K562 (cell line): Measurements from ENCODE around the gene THOC5. TPM values are rescaled to one million over a fixed set of nuclear protein-coding genes. Genes with fewer than 3 reads are reported as not detected.

ENCODE experiments used
- ATAC-seq: fragments of 200-7000 bp; cut with Tn5 transposase; 3 replicates; pipeline ENCODE4 v1.9.1; 2020; ENCODE audit warnings: moderate library complexity
- BruUV-seq: library from RNA; stranded (reverse); fragments of 400-500 nt; replicated peaks from 2 replicates; lab custom pipeline; 2021; lab: Mats Ljungman, UMichigan
- CTCF ChIA-PET: fragments of 300-600 bp; formaldehyde crosslinking; extraction: SDS; loops from one replicate; lab custom pipeline; 2021; ENCODE audit warnings: low intra/inter-chr PET ratio; lab: Yijun Ruan, JAX
- POLR2A ChIA-PET: fragments of 300-600, 350-650 bp; sonication (Branson Sonifier 250); formaldehyde crosslinking; extraction: SDS; loops from one replicate; lab custom pipeline; 2021; ENCODE audit warnings: antibody characterized with exemption, inconsistent platforms; lab: Yijun Ruan, JAX
- DNase-seq, 4 experiments: peaks; one replicate each; pipeline versions ENCODE4 v3.0.0 to v3.0.0-alpha.2; 2011 to 2018; ENCODE audit warnings: low spot score in 3 of 4, mixed read lengths in 3 of 4; ENCODE audit errors: extremely low read depth in 1 of 4
- FAIRE-seq: peaks from 2 replicates; lab custom pipeline; 2011; peaks lifted over from hg19 to GRCh38; lab: Jason Lieb, UNC
- H2AFZ ChIP-seq: 2 replicates; pipeline ENCODE4 v1.6.0; 2011; ENCODE audit warnings: low read depth, low read length, control low read depth, inconsistent platforms
- H3K27ac ChIP-seq: fragments of 200-600 bp; 3 replicates; pipeline ENCODE4 v1.8.0; 2011; ENCODE audit warnings: low read depth, mild to moderate bottlenecking, control low read depth, inconsistent platforms, low read length, moderate library complexity, mixed read lengths; ENCODE audit errors: extremely low read depth
- H3K27me3 ChIP-seq, 2 experiments: fragments of 300-600 bp in 1 of 2; 2 replicates in 1 of 2; 3 replicates in 1 of 2; pipeline versions ENCODE4 v1.6.0 to v1.8.0; 2011; ENCODE audit warnings: inconsistent platforms in 2 of 2, low read length in 2 of 2, mild to moderate bottlenecking in 1 of 2, mixed read lengths in 1 of 2, moderate library complexity in 1 of 2; ENCODE audit not compliant: control insufficient read depth in 2 of 2, insufficient read depth in 2 of 2
- H3K36me3 ChIP-seq: fragments of 300-600 bp; 3 replicates; pipeline ENCODE4 v1.8.0; 2011; ENCODE audit warnings: mild to moderate bottlenecking, low read length, inconsistent platforms; ENCODE audit not compliant: control insufficient read depth, insufficient read depth
- H3K4me1 ChIP-seq, 2 experiments: fragments of 200-600 bp in 1 of 2; replicated peaks in 1 of 2; 2 replicates in 1 of 2; 3 replicates in 1 of 2; pipeline versions ENCODE4 v1.5.1 to v1.8.0; 2011; ENCODE audit warnings: inconsistent platforms in 2 of 2, low read length in 2 of 2, mild to moderate bottlenecking in 1 of 2, mixed read lengths in 1 of 2, moderate library complexity in 1 of 2; ENCODE audit not compliant: control insufficient read depth in 2 of 2, insufficient read depth in 2 of 2
- H3K4me2 ChIP-seq: 2 replicates; pipeline ENCODE4 v1.6.1; 2011; ENCODE audit warnings: low read length, control low read depth, inconsistent platforms, mixed read lengths; ENCODE audit not compliant: insufficient read depth
- H3K4me3 ChIP-seq: fragments of 200-600 bp; sonication (generic), shearing (Covaris generic); 2 replicates; pipeline ENCODE4 v1.5.1; 2016; ENCODE audit warnings: control low read depth, inconsistent platforms
- H3K79me2 ChIP-seq: fragments of 200-600 bp; 3 replicates; pipeline ENCODE4 v1.8.0; 2011; ENCODE audit warnings: low read length, inconsistent platforms; ENCODE audit not compliant: control insufficient read depth, insufficient read depth
- H3K9ac ChIP-seq, 2 experiments: 2 replicates each; pipeline versions ENCODE4 v1.6.0 to v1.6.1; 2011; ENCODE audit warnings: low read depth in 2 of 2, low read length in 2 of 2, control low read depth in 1 of 2, inconsistent platforms in 1 of 2, mild to moderate bottlenecking in 1 of 2, mixed read lengths in 1 of 2; ENCODE audit not compliant: insufficient read depth in 1 of 2
- H3K9me1 ChIP-seq: one replicate; pipeline ENCODE4 v1.6.0; 2011; ENCODE audit warnings: inconsistent platforms, mild to moderate bottlenecking, low read length, moderate library complexity; ENCODE audit not compliant: control insufficient read depth, insufficient read depth
- H3K9me3 ChIP-seq: replicated peaks from 2 replicates; pipeline ENCODE4 v1.5.1; 2011; ENCODE audit warnings: low read depth, low read length, inconsistent platforms; ENCODE audit not compliant: control insufficient read depth, insufficient read depth
- H4K20me1 ChIP-seq: replicated peaks from 2 replicates; pipeline ENCODE4 v1.6.1; 2011; ENCODE audit warnings: low read length, inconsistent platforms, mixed read lengths; ENCODE audit not compliant: control insufficient read depth, insufficient read depth
- ADNP ChIP-seq: fragments of 200-800 bp; sonication (Bioruptor generic); IDR thresholded peaks from 2 replicates; pipeline ENCODE4 v1.6.1; 2016; ENCODE audit warnings: missing genetic modification characterization, missing compliant biosample characterization
- CAMTA2 ChIP-seq: fragments of 250-450 bp; sonication (Bioruptor Pico); conservative IDR thresholded peaks from 2 replicates; pipeline ENCODE4 v1.5.1; 2022
- HMBOX1 ChIP-seq: sonication (generic); IDR thresholded peaks from 2 replicates; pipeline ENCODE4 v1.6.1; 2016
- HNRNPLL ChIP-seq: fragments of 200-400 bp; formaldehyde crosslinking; IDR thresholded peaks from 2 replicates; pipeline ENCODE4 v1.6.1; 2017; ENCODE audit warnings: low read length, low read depth, mild to moderate bottlenecking; ENCODE audit not compliant: poor library complexity, severe bottlenecking
- MXD1 ChIP-seq: fragments of 250-450 bp; sonication (Bioruptor Pico); IDR thresholded peaks from 2 replicates; pipeline ENCODE4 v1.8.0; 2021; ENCODE audit warnings: borderline replicate concordance, mild to moderate bottlenecking, moderate library complexity; ENCODE audit not compliant: poor library complexity, severe bottlenecking
- RHOXF2B ChIP-seq: fragments of 250-450 bp; sonication (Bioruptor Pico); conservative IDR thresholded peaks from 2 replicates; pipeline ENCODE4 v1.5.1; 2021
- SMAD3 ChIP-seq: fragments of 450-650 bp; formaldehyde crosslinking; conservative IDR thresholded peaks from 2 replicates; pipeline ENCODE4 v1.4.0; 2020; ENCODE audit warnings: mild to moderate bottlenecking
- TFAP4 ChIP-seq: sonication (generic); formaldehyde crosslinking; IDR thresholded peaks from 2 replicates; pipeline ENCODE4 v1.8.0; 2022; ENCODE audit warnings: missing genetic modification reagents, mild to moderate bottlenecking, moderate library complexity, borderline replicate concordance
- ZNF311 ChIP-seq: fragments of 250-450 bp; sonication (Bioruptor Pico); IDR thresholded peaks from 2 replicates; pipeline ENCODE4 v1.4.0; 2020; ENCODE audit warnings: mild to moderate bottlenecking, moderate library complexity
- ZNF41 ChIP-seq: fragments of 250-450 bp; sonication (Bioruptor Pico); conservative IDR thresholded peaks from 2 replicates; pipeline ENCODE4 v1.4.0; 2020; ENCODE audit warnings: mild to moderate bottlenecking
- ZNF740 ChIP-seq, 3 experiments: fragments of 200-800 bp in 1 of 3; sonication (Bioruptor generic) in 1 of 3; sonication (generic) in 1 of 3; formaldehyde crosslinking in 1 of 3; IDR thresholded peaks; 2 replicates each; pipeline versions ENCODE4 v1.6.1 to v1.8.0; 2016 to 2022; ENCODE audit warnings: mild to moderate bottlenecking in 2 of 3, missing compliant biosample characterization in 2 of 3, missing genetic modification characterization in 2 of 3, missing genetic modification reagents in 1 of 3
- WGBS: fragments of 100-300 bp; shearing (Covaris generic); methylation state at CpG from one replicate; pipeline ENCODE4 v1.1.6; 2016; ENCODE audit warnings: low coverage, mixed read lengths; ENCODE audit not compliant: insufficient coverage; ENCODE audit errors: missing lambda C conversion rate; 5-methylcytosine and 5-hydroxymethylcytosine counted together
- in situ Hi-C: fragments of 300-500 bp; cut with MboI; formaldehyde crosslinking; loops from 4 replicates; pipeline ENCODE4 v1.15.0; 2018; ENCODE audit warnings: inconsistent platforms, mixed read lengths
- intact Hi-C: fragments of 100-400 bp; cut with micrococcal nuclease; formaldehyde crosslinking; loops from 2 replicates; pipeline ENCODE4 v1.14.2; 2022
- polyA plus RNA-seq, 8 experiments: library from polyadenylated mRNA; depleted of rRNA in 4 of 8; stranded (reverse) in 5 of 8; unstranded in 3 of 8; fragments of >200 nt; fragmentation: Nextera tagmentation in 2 of 8; fragmentation: Illumina TruSeq in 1 of 8; extraction: Ambion mirVana in 2 of 8; extraction: Trizol in 1 of 8; gene quantifications; 2 replicates each; pipeline versions ENCODE4 v1.2.1 to v1.2.3, GENCODE V29; 2011 to 2014; ENCODE audit warnings: inconsistent platforms in 1 of 8, missing spikeins in 1 of 8
- total RNA-seq, 7 experiments: library from RNA; depleted of rRNA in 6 of 7; stranded (reverse); fragments of >200 nt in 6 of 7; fragmentation: Illumina TruSeq in 2 of 7; extraction: Trizol in 2 of 7; gene quantifications; 2 replicates each; pipeline versions ENCODE4 v1.2.1 to v1.2.3, GENCODE V29; 2011 to 2021; ENCODE audit warnings: low replicate concordance in 1 of 7
- TF ChIP-seq, protein P1 (sequence below): fragments of 250-450 bp; sonication (Bioruptor Pico); IDR thresholded peaks from 2 replicates; pipeline ENCODE4 v1.5.0; 2020; ENCODE audit warnings: mild to moderate bottlenecking, borderline replicate concordance

THOC5 gene
- total and polyA plus RNA-seq, 9 of the 15 experiments (the other 6 are each of a cell fraction or from before 2014, with no cell fraction given) = 45.3 to 96.5 (median 51.4) TPM

DNA sequence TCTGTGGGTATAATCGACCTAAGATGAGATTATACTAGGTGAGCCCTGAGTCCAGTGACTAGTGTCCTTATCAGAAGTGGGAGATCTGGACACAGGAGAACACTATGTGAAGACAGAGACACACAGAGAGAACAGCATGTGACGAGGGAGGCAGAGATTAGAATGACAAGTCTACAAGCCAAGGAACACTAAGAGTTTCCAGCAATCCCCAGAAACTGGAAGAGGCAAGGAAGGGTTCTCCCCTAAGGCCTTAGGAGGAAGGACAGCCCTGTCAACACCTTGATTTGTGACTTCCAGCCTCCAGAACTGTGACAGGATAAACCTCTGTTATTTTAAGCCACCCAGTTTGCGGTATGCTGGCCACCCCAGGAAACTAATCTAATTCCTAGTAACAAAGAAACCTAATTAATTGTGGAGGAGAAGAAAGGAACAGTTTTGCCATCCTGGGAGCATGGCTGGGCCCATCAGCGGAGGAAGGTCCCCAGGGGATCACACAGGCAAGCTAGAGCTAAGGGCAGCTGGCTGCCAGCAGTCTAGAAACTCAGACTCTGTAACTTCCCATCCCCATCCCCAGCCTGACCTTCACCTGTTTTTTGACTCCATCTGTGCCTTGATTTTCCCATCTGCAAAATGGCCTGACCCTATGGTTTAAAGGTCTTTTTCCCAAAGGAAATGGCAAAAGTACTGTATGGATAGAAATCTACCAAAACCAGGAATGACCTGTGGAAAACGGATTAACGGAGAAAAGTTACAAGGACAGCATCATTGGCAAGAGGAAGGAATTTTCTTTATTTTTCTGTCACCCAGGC, 10.3 kb upstream of the THOC5 start (continued):
- TF ChIP-seq ZNF740 (CRISPR knock-in tag; IDR thresholded peaks at IDR 0.05) (no peak), ZNF740 (tag; IDR thresholded peaks at IDR 0.05) (no peak), HMBOX1 (peak; percentile 35; the same call in 1 of the 2 replicates), ADNP (tag) (peak; percentile 19; the same call in 1 of the 2 replicates), ZNF41 (no peak), ZNF311 (CRISPR knock-in tag) (no peak), SMAD3 (CRISPR knock-in tag) (no peak)

GRCh38 chr22:29559853-29560252, 6.3 kb upstream of the THOC5 start:
- Histone ChIP-seq H2AFZ (no peak overlapping the region), H3K9ac (no peak overlapping the region), H4K20me1 (no peaks in the 10 kb centered on the region), H3K9me3 (no peaks in the 10 kb centered on the region), H3K4me3 (no peak overlapping the region), H3K9me1 (no peaks in the 10 kb centered on the region), H3K27ac (no peak overlapping the region), H3K79me2 (no peaks in the 10 kb centered on the region), H3K27me3 (no peaks in the 10 kb centered on the region), H3K4me2 (no peak overlapping the region), H3K36me3 (peaks cover 36% of the 10 kb centered on the region; the same call in 2 of the 3 replicates), H3K4me1 (peaks cover 0 to 8% of the 10 kb centered on the region in 2 experiments; a peak in 3 of 5 replicates)
- BruUV-seq = no TSS peak
- ChIA-PET CTCF (no interaction called here), POLR2A (interaction anchor here (0.5 kb wide), 1 partner anchor 11 kb away, joined by 3 read pairs; no protein-coding TSS in a partner anchor)
- intact Hi-C loops (no loop called here), in situ Hi-C loops (no loop called here)
- DNase-seq (no peak), FAIRE-seq (no peak), ATAC-seq (no peak)
- 76% methylated on average over 2 of the region's 2 CpGs for WGBS
- TF ChIP-seq RHOXF2B (CRISPR knock-in tag) = no peak
- TF ChIP-seq, protein P1, sequence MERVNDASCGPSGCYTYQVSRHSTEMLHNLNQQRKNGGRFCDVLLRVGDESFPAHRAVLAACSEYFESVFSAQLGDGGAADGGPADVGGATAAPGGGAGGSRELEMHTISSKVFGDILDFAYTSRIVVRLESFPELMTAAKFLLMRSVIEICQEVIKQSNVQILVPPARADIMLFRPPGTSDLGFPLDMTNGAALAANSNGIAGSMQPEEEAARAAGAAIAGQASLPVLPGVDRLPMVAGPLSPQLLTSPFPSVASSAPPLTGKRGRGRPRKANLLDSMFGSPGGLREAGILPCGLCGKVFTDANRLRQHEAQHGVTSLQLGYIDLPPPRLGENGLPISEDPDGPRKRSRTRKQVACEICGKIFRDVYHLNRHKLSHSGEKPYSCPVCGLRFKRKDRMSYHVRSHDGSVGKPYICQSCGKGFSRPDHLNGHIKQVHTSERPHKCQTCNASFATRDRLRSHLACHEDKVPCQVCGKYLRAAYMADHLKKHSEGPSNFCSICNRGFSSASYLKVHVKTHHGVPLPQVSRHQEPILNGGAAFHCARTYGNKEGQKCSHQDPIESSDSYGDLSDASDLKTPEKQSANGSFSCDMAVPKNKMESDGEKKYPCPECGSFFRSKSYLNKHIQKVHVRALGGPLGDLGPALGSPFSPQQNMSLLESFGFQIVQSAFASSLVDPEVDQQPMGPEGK = no peak
- TF ChIP-seq CAMTA2 (CRISPR knock-in tag) = no peak
- TF ChIP-seq TFAP4 = no peak
- TF ChIP-seq MXD1 = no peak
- no peak for TF ChIP-seq HNRNPLL
